Astrocyte (in vitro differentiated cells and primary cell): ENCODE measurements around the gene HPSE2.

ENCODE experiments used
- CTCF ChIP-seq: IDR thresholded peaks from 2 replicates; pipeline ENCODE4 v1.5.1; 2011; ENCODE audit warnings: low read depth, mild to moderate bottlenecking, inconsistent platforms, low read length, moderate library complexity; ENCODE audit not compliant: insufficient read depth
- EZH2 ChIP-seq: IDR thresholded peaks from 2 replicates; pipeline ENCODE4 v1.6.1; 2012; ENCODE audit warnings: mild to moderate bottlenecking, low read length, inconsistent platforms; ENCODE audit not compliant: insufficient read depth

- no peak for TF ChIP-seq EZH2
- TF ChIP-seq CTCF: no peak
These were observed 559.8 kb downstream of the HPSE2 start for GRCh38 chr10:98675902-98676301.
